ENCODE measurements around the gene RPS8.
"Not testable (repeated sequence)": the region's sequence is repeated elsewhere in the genome, so short reads cannot be mapped to it uniquely, and the experiment has no call there.

Gene RPS8

GRCh38 chr1:44803312-44804095 lies 28.2 kb downstream of the RPS8 start:
- no peak for DNase-seq

GRCh38 chr1:44805311-44806024 lies 30.1 kb downstream of the RPS8 start:
- DNase-seq = no peak

- DNase-seq = no peak
Observed at GRCh38 chr1:44806025-44806703, 30.8 kb downstream of the RPS8 start.

- no peak for DNase-seq
Observed at GRCh38 chr1:44806704-44807363, 31.5 kb downstream of the RPS8 start, which contains the start of gene DYNLT4. TSS of gene DYNLT4 (minus strand) at chr1:44807351. CDS start at chr1:44806668, 683 bp downstream.

- DNase-seq = peak; percentile 93
Observed at GRCh38 chr1:44807364-44808062, 32.2 kb downstream of the RPS8 start.

GRCh38 chr1:44808063-44808937 lies 33.0 kb downstream of the RPS8 start, which contains the start of gene BTBD19:
TSS of gene BTBD19 (plus strand) at chr1:44808523. CDS start at chr1:44808821, 298 bp downstream.
- DNase-seq = peak; percentile 78

GRCh38 chr1:44808938-44809917 lies 33.9 kb downstream of the RPS8 start:
- peak; percentile 97 for DNase-seq

- peak; percentile 39 for DNase-seq
Observed at GRCh38 chr1:44810101-44810761, 34.9 kb downstream of the RPS8 start.

GRCh38 chr1:44810762-44811105 lies 35.4 kb downstream of the RPS8 start:
- DNase-seq = not testable (repeated sequence)

GRCh38 chr1:44811234-44811633 lies 35.9 kb downstream of the RPS8 start:
- no peak for DNase-seq

- no peak for DNase-seq
Observed at GRCh38 chr1:44812822-44813543, 37.6 kb downstream of the RPS8 start.

- not testable (repeated sequence) for DNase-seq
Observed at GRCh38 chr1:44815926-44816325, 40.6 kb downstream of the RPS8 start.

GRCh38 chr1:44817307-44817706 lies 42.0 kb downstream of the RPS8 start:
- DNase-seq = no peak

- DNase-seq = no peak
Observed at GRCh38 chr1:44817771-44818495, 42.6 kb downstream of the RPS8 start.

- no peak for DNase-seq
Observed at GRCh38 chr1:44819196-44819607, 43.9 kb downstream of the RPS8 start.

GRCh38 chr1:44819608-44820327 lies 44.4 kb downstream of the RPS8 start:
- peak; percentile 96 for DNase-seq

Measured in activated CD4-positive, alpha-beta T cell treated with anti-CD3 and anti-CD28 coated beads, Interleukin-2, amount 50 U/mL, for 16 hours (primary cell).